ENCODE data around the gene RNASET2.

RNASET2 gene

GRCh38 chr6:166997768-166998255, 41.5 kb upstream of the RNASET2 start:
- H4K20me1 ChIP-seq (ENCODE audit: insufficient read depth, low read length), result no peaks in the 10 kb centered on the region
- H3K9ac ChIP-seq (ENCODE audit: low read length), result peak overlapping the region; percentile 89
- no peak overlapping the region for H2AFZ ChIP-seq (ENCODE audit: low read length)
- H3F3A ChIP-seq (ENCODE audit: insufficient read depth, low read length), result no peaks in the 10 kb centered on the region
- peak overlapping the region; percentile 92 for H3K4me3 ChIP-seq (ENCODE audit: low read depth, low read length, poor library complexity, severe bottlenecking)
- H3K4me2 ChIP-seq (ENCODE audit: low read length), result peak overlapping the region; percentile 93
- H3K36me3 ChIP-seq (ENCODE audit: insufficient read depth, low read length), result peaks cover 26% of the 10 kb centered on the region; the same call in 1 of the 2 replicates
- H3K27me3 ChIP-seq (ENCODE audit: insufficient read depth, low read length), result no peaks in the 10 kb centered on the region
- TF ChIP-seq CTCF (IDR thresholded peaks at IDR 0.05; ENCODE audit: low read length), result peak; percentile 11; the same call in 1 of the 2 replicates
- TF ChIP-seq EZH2 (IDR thresholded peaks at IDR 0.05; ENCODE audit: borderline replicate concordance, low read length), result no peak
- no peaks in the 10 kb centered on the region for H3K9me2 ChIP-seq (ENCODE audit: low read depth, low read length)
- peaks cover 37% of the 10 kb centered on the region for H3K4me1 ChIP-seq (ENCODE audit: insufficient read depth, low read length, severe bottlenecking)
- no peak overlapping the region for H3K27ac ChIP-seq (ENCODE audit: low read depth, low read length, poor library complexity, severe bottlenecking)
- peaks cover 20% of the 10 kb centered on the region; the same call in 1 of the 2 replicates for H3K79me2 ChIP-seq (ENCODE audit: insufficient read depth, low read length)
- H3K9me3 ChIP-seq (ENCODE audit: low read length), result no peaks in the 10 kb centered on the region

GRCh38 chr6:166997348-166997747, 41.0 kb upstream of the RNASET2 start:
- peaks cover 20% of the 10 kb centered on the region; the same call in 1 of the 2 replicates for H3K79me2 ChIP-seq (ENCODE audit: insufficient read depth, low read length)
- H4K20me1 ChIP-seq (ENCODE audit: insufficient read depth, low read length), result no peaks in the 10 kb centered on the region
- no peaks in the 10 kb centered on the region for H3K27me3 ChIP-seq (ENCODE audit: insufficient read depth, low read length)
- H3K4me2 ChIP-seq (ENCODE audit: low read length), result peak overlapping the region; percentile 93
- H3K4me1 ChIP-seq (ENCODE audit: insufficient read depth, low read length, severe bottlenecking), result peaks cover 34% of the 10 kb centered on the region
- H3K9me2 ChIP-seq (ENCODE audit: low read depth, low read length), result no peaks in the 10 kb centered on the region
- H3K4me3 ChIP-seq (ENCODE audit: low read depth, low read length, poor library complexity, severe bottlenecking), result peak overlapping the region; percentile 92
- H2AFZ ChIP-seq (ENCODE audit: low read length), result no peak overlapping the region
- no peaks in the 10 kb centered on the region for H3K9me3 ChIP-seq (ENCODE audit: low read length)
- no peak overlapping the region for H3K27ac ChIP-seq (ENCODE audit: low read depth, low read length, poor library complexity, severe bottlenecking)
- peak overlapping the region; percentile 89; the same call in 1 of the 2 replicates for H3K9ac ChIP-seq (ENCODE audit: low read length)
- TF ChIP-seq CTCF (IDR thresholded peaks at IDR 0.05; ENCODE audit: low read length) (no peak), EZH2 (IDR thresholded peaks at IDR 0.05; ENCODE audit: borderline replicate concordance, low read length) (no peak)
- H3K36me3 ChIP-seq (ENCODE audit: insufficient read depth, low read length), result peaks cover 26% of the 10 kb centered on the region
- no peaks in the 10 kb centered on the region for H3F3A ChIP-seq (ENCODE audit: insufficient read depth, low read length)

- no peaks in the 10 kb centered on the region for H4K20me1 ChIP-seq (ENCODE audit: insufficient read depth, low read length)
- H3K79me2 ChIP-seq (ENCODE audit: insufficient read depth, low read length), result peaks cover 15% of the 10 kb centered on the region; the same call in 1 of the 2 replicates
- no peak overlapping the region for H3K27ac ChIP-seq (ENCODE audit: low read depth, low read length, poor library complexity, severe bottlenecking)
- H3K4me3 ChIP-seq (ENCODE audit: low read depth, low read length, poor library complexity, severe bottlenecking), result no peak overlapping the region
- H3K4me1 ChIP-seq (ENCODE audit: insufficient read depth, low read length, severe bottlenecking), result peaks cover 25% of the 10 kb centered on the region
- TF ChIP-seq EZH2 (IDR thresholded peaks at IDR 0.05; ENCODE audit: borderline replicate concordance, low read length), result no peak
- TF ChIP-seq CTCF (IDR thresholded peaks at IDR 0.05; ENCODE audit: low read length), result no peak
- H3K27me3 ChIP-seq (ENCODE audit: insufficient read depth, low read length), result no peaks in the 10 kb centered on the region
- H3K9me3 ChIP-seq (ENCODE audit: low read length), result no peaks in the 10 kb centered on the region
- no peak overlapping the region for H2AFZ ChIP-seq (ENCODE audit: low read length)
- H3K36me3 ChIP-seq (ENCODE audit: insufficient read depth, low read length), result peaks cover 23% of the 10 kb centered on the region
- no peaks in the 10 kb centered on the region for H3K9me2 ChIP-seq (ENCODE audit: low read depth, low read length)
- no peaks in the 10 kb centered on the region for H3F3A ChIP-seq (ENCODE audit: insufficient read depth, low read length)
- H3K9ac ChIP-seq (ENCODE audit: low read length), result no peak overlapping the region
- no peak overlapping the region for H3K4me2 ChIP-seq (ENCODE audit: low read length)
These were observed 40.1 kb upstream of the RNASET2 start for GRCh38 chr6:166996406-166996805.

Data from OCI-LY1 (cell line).